ENCODE results near the gene NOP9.
A peak's percentile ranks its signal among the peaks of the same experiment; 100 is the strongest.

The NOP9 gene

DNA sequence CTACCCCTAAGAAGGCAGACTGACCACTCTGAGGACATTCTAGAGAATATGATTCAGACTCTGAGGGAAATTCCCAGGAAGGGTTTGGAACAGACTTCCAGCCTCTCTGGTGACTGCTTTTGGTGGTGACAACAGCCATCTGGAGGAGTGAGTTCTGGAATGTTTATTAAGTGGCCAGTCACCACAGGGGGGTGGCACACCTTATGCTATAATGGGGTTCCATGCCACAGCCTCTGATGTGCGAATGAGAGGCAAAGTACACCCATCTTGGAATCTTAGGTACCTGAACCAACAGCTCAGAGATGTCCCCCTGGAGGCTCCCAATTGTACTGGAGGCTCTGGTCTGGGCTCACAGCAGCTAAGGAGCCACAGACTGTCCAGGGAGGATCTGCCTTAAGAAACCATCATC, 47.8 kb upstream of the NOP9 start:
- TF ChIP-seq ISL1 (CRISPR knock-in tag; IDR thresholded peaks at IDR 0.05) = no peak
- no peak for TF ChIP-seq ZNF8 (CRISPR knock-in tag; IDR thresholded peaks at IDR 0.05)
- no peak for TF ChIP-seq ZNF70 (CRISPR knock-in tag; IDR thresholded peaks at IDR 0.05)
- no peak for TF ChIP-seq ZC3H10 (CRISPR knock-in tag; IDR thresholded peaks at IDR 0.05)
- no peak for TF ChIP-seq POU6F1 (CRISPR knock-in tag; IDR thresholded peaks at IDR 0.05; ENCODE audit: borderline replicate concordance, low read depth)
- TF ChIP-seq ZNF565 (CRISPR knock-in tag; conservative IDR thresholded peaks at IDR 0.05; ENCODE audit: low read depth) = no peak
- no peak for TF ChIP-seq ZFP30 (CRISPR knock-in tag; IDR thresholded peaks at IDR 0.05)
- no peak for TF ChIP-seq SNAI2 (CRISPR knock-in tag; IDR thresholded peaks at IDR 0.05)
- TF ChIP-seq, protein P1, sequence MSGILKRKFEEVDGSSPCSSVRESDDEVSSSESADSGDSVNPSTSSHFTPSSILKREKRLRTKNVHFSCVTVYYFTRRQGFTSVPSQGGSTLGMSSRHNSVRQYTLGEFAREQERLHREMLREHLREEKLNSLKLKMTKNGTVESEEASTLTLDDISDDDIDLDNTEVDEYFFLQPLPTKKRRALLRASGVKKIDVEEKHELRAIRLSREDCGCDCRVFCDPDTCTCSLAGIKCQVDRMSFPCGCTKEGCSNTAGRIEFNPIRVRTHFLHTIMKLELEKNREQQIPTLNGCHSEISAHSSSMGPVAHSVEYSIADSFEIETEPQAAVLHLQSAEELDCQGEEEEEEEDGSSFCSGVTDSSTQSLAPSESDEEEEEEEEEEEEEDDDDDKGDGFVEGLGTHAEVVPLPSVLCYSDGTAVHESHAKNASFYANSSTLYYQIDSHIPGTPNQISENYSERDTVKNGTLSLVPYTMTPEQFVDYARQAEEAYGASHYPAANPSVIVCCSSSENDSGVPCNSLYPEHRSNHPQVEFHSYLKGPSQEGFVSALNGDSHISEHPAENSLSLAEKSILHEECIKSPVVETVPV (CRISPR knock-in tag; IDR thresholded peaks at IDR 0.05) = no peak
- no peak for TF ChIP-seq GLIS3 (CRISPR knock-in tag; IDR thresholded peaks at IDR 0.05)
- TF ChIP-seq ZFP3 (CRISPR knock-in tag; IDR thresholded peaks at IDR 0.05) = no peak
- no peak for TF ChIP-seq PATZ1 (CRISPR knock-in tag; IDR thresholded peaks at IDR 0.05; ENCODE audit: borderline replicate concordance)
- TF ChIP-seq ESRRG (CRISPR knock-in tag; IDR thresholded peaks at IDR 0.05) = no peak
- TF ChIP-seq OSR1 (CRISPR knock-in tag; IDR thresholded peaks at IDR 0.05) = no peak
- TF ChIP-seq BACH2 (CRISPR knock-in tag; IDR thresholded peaks at IDR 0.05; ENCODE audit: borderline replicate concordance) = no peak
- TF ChIP-seq, protein P2, sequence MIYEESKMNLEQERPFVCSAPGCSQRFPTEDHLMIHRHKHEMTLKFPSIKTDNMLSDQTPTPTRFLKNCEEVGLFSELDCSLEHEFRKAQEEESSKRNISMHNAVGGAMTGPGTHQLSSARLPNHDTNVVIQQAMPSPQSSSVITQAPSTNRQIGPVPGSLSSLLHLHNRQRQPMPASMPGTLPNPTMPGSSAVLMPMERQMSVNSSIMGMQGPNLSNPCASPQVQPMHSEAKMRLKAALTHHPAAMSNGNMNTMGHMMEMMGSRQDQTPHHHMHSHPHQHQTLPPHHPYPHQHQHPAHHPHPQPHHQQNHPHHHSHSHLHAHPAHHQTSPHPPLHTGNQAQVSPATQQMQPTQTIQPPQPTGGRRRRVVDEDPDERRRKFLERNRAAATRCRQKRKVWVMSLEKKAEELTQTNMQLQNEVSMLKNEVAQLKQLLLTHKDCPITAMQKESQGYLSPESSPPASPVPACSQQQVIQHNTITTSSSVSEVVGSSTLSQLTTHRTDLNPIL (CRISPR knock-in tag; IDR thresholded peaks at IDR 0.05; ENCODE audit: low read depth) = no peak
- no peak for TF ChIP-seq CSDC2 (CRISPR knock-in tag; IDR thresholded peaks at IDR 0.05)
- TF ChIP-seq RARB (CRISPR knock-in tag; IDR thresholded peaks at IDR 0.05) = no peak
- TF ChIP-seq TOX (CRISPR knock-in tag; IDR thresholded peaks at IDR 0.05; ENCODE audit: borderline replicate concordance) = no peak
- peak; percentile 49 for ATAC-seq

DNA sequence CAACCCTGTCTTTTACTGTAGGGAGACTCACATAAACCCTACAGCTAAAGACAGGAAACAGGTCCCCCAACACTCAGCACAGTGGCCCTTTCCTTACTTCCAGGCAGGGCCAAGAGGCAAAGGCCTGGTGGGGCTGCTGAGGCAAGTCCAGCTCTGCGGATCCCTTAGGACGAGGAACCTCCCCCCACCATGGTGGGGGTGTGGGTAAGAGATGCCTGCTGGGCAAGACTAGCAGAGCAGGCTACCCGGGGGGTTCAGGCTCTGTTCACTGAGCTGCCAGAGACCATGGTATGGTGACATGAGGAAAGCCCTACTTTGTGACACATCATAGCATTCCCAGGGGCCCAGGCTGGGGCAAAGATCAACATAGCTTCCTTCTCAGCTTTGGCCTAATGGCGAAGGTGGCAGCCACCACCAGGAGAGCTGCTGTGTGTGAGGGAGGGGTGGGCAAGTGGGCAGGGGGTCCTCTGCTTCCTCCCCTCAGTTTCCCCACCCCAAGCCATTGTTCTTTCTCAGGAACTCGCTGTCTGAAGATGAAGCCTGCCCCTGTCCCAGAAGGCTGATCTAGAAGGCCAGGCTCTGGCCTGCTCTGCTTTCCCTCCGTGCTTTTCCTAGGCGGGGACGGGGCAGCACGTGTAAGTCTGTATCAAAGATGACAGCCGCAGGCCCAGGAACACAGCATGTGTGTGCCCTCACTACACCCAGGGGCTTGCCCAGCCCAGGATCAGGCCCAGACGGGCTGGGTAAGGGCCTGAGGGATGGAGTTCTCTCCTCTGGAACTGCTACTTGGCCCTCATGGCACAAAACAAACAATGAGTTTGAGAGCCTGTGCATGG, 47.1 kb upstream of the NOP9 start:
- ATAC-seq = no peak
- TF ChIP-seq BACH2 (CRISPR knock-in tag; IDR thresholded peaks at IDR 0.05; ENCODE audit: borderline replicate concordance) = no peak
- TF ChIP-seq ISL1 (CRISPR knock-in tag; IDR thresholded peaks at IDR 0.05) = no peak
- no peak for TF ChIP-seq ZFP30 (CRISPR knock-in tag; IDR thresholded peaks at IDR 0.05)
- no peak for TF ChIP-seq GLIS3 (CRISPR knock-in tag; IDR thresholded peaks at IDR 0.05)
- TF ChIP-seq ZNF70 (CRISPR knock-in tag; IDR thresholded peaks at IDR 0.05) = no peak
- TF ChIP-seq, protein P1 (CRISPR knock-in tag; IDR thresholded peaks at IDR 0.05) = no peak
- TF ChIP-seq SNAI2 (CRISPR knock-in tag; IDR thresholded peaks at IDR 0.05) = no peak
- no peak for TF ChIP-seq RARB (CRISPR knock-in tag; IDR thresholded peaks at IDR 0.05)
- no peak for TF ChIP-seq ZNF8 (CRISPR knock-in tag; IDR thresholded peaks at IDR 0.05)
- no peak for TF ChIP-seq PATZ1 (CRISPR knock-in tag; IDR thresholded peaks at IDR 0.05; ENCODE audit: borderline replicate concordance)
- TF ChIP-seq ZC3H10 (CRISPR knock-in tag; IDR thresholded peaks at IDR 0.05) = no peak
- TF ChIP-seq, protein P2 (CRISPR knock-in tag; IDR thresholded peaks at IDR 0.05; ENCODE audit: low read depth) = no peak
- no peak for TF ChIP-seq ESRRG (CRISPR knock-in tag; IDR thresholded peaks at IDR 0.05)
- TF ChIP-seq CSDC2 (CRISPR knock-in tag; IDR thresholded peaks at IDR 0.05) = no peak
- TF ChIP-seq ZNF565 (CRISPR knock-in tag; conservative IDR thresholded peaks at IDR 0.05; ENCODE audit: low read depth) = no peak
- TF ChIP-seq POU6F1 (CRISPR knock-in tag; IDR thresholded peaks at IDR 0.05; ENCODE audit: borderline replicate concordance, low read depth) = no peak
- no peak for TF ChIP-seq ARNTL (CRISPR knock-in tag; IDR thresholded peaks at IDR 0.05; ENCODE audit: borderline replicate concordance, low read depth)

Data from SK-N-SH treated with all-trans-retinoic acid at 6 μM for 48 hours (cell line).